ENCODE results near the gene MAT1A. TPM values are rescaled to one million over a fixed set of nuclear protein-coding genes. Genes with fewer than 3 reads are reported as not detected.

The MAT1A gene
- total and polyA plus RNA-seq, 10 donors: 0.05 to 0.76 TPM; not detected in 8

DNA sequence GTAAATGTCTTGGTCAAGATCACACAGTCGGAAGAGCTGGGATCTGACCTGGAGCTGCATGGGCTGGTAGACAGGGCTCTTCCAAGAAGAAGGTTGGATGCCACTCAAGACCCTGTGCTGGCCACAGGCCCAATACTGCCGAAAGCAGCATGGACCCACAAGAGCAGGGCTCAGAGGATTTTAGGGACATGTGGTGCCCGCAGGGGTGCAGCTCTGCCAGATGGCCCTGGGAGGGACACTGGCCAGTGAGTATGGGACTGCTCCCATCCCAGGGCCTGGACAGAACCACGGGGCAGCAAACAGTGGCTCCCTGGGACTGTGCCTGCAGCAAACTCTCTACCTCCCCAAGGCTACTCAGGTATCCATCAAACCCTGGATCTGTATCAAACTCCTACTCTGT is 12.4 kb downstream of the MAT1A start:
- TF ChIP-seq POLR2AphosphoS5 (IDR thresholded peaks at IDR 0.05): no peak
- TF ChIP-seq, protein P1, sequence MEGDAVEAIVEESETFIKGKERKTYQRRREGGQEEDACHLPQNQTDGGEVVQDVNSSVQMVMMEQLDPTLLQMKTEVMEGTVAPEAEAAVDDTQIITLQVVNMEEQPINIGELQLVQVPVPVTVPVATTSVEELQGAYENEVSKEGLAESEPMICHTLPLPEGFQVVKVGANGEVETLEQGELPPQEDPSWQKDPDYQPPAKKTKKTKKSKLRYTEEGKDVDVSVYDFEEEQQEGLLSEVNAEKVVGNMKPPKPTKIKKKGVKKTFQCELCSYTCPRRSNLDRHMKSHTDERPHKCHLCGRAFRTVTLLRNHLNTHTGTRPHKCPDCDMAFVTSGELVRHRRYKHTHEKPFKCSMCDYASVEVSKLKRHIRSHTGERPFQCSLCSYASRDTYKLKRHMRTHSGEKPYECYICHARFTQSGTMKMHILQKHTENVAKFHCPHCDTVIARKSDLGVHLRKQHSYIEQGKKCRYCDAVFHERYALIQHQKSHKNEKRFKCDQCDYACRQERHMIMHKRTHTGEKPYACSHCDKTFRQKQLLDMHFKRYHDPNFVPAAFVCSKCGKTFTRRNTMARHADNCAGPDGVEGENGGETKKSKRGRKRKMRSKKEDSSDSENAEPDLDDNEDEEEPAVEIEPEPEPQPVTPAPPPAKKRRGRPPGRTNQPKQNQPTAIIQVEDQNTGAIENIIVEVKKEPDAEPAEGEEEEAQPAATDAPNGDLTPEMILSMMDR (IDR thresholded peaks at IDR 0.05 in 8 of 11, conservative IDR thresholded peaks at IDR 0.05 in 3 of 11): no peak
- TF ChIP-seq POLR2A (IDR thresholded peaks at IDR 0.05): no peak
- no peak for DNase-seq
- Histone ChIP-seq H3K27me3 (replicated peaks in 1 of 7) (no peaks in the 10 kb centered on the region), H3K36me3 (no peaks in the 10 kb centered on the region), H3K4me3 (no peak overlapping the region), H3K4me1 (no peaks in the 10 kb centered on the region), H3K9me3 (no peaks in the 10 kb centered on the region), H3K27ac (no peak overlapping the region)
- 89 to 100% (median 93%) methylated on average over 3 to 4 of the region's 4 CpGs for WGBS, 5 donors
- intact Hi-C loops (cut with DNase I; ENCODE audit: low total_unique reads): no loop called here

DNA sequence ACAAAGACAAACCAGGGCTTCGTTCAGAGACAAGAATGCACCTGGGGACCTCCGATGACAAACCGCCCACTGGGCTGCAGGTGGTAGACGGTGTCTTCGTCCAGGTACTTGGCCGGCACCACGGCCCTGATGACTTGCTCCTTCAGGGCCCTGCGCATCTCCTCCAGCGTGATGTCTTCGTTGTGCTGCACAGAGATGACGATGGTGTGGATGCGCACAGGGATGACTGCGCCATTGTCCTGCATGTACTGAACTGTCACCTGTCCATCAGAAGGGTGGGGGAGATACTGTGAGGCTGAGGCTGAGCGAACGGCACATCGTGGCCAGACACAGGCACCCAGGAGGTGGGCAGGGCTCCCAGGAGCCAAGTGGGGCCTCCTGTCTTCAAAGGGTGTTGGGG is 13.1 kb downstream of the MAT1A start:
- intact Hi-C loops (cut with DNase I; ENCODE audit: low total_unique reads): no loop called here
- Histone ChIP-seq H3K27me3 (replicated peaks in 1 of 7) (peaks cover 0 to 3% (median 0%) of the 10 kb centered on the region in 7 donors), H3K4me3 (no peak overlapping the region), H3K9me3 (no peaks in the 10 kb centered on the region), H3K27ac (no peak overlapping the region), H3K4me1 (no peaks in the 10 kb centered on the region), H3K36me3 (no peaks in the 10 kb centered on the region)
- DNase-seq: no peak
- TF ChIP-seq POLR2AphosphoS5 (IDR thresholded peaks at IDR 0.05) (no peak), POLR2A (IDR thresholded peaks at IDR 0.05) (no peak)
- TF ChIP-seq, protein P1 (IDR thresholded peaks at IDR 0.05 in 8 of 11, conservative IDR thresholded peaks at IDR 0.05 in 3 of 11): no peak
- 40 to 94% (median 90%) methylated on average over 1 to 16 of the region's 16 CpGs for WGBS, 5 donors

DNA sequence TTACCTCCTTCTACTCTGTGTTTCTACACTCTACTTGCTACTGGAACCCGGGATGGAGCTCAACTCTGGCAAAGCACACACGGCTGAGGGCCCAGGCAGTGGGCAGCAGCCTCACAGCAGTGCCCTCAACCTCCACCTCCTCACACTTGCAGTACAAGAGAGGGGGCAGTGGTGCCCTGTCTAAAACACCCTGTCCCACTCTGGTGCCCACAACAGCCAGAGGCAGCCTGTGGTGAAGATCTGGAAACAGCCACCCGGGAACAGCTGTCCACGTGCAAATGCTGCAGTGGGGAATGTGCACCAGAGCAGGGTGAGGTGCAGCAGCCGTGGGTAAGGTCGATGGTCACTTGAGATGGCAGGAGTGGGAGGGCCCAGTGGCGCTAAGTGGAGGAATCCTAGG is 13.7 kb downstream of the MAT1A start:
- Histone ChIP-seq H3K27me3 (replicated peaks in 1 of 7) (peaks cover 0 to 5% (median 0%) of the 10 kb centered on the region in 7 donors), H3K27ac (no peak overlapping the region), H3K36me3 (no peaks in the 10 kb centered on the region), H3K4me1 (no peaks in the 10 kb centered on the region), H3K4me3 (no peak overlapping the region), H3K9me3 (no peaks in the 10 kb centered on the region)
- TF ChIP-seq POLR2AphosphoS5 (IDR thresholded peaks at IDR 0.05) (no peak), POLR2A (IDR thresholded peaks at IDR 0.05) (no peak)
- TF ChIP-seq, protein P1 (IDR thresholded peaks at IDR 0.05 in 8 of 11, conservative IDR thresholded peaks at IDR 0.05 in 3 of 11): no peak
- intact Hi-C loops (cut with DNase I; ENCODE audit: low total_unique reads): no loop called here
- WGBS, 5 donors: 76 to 91% (median 84%) methylated on average over 7 of the region's 7 CpGs
- no peak for DNase-seq

DNA sequence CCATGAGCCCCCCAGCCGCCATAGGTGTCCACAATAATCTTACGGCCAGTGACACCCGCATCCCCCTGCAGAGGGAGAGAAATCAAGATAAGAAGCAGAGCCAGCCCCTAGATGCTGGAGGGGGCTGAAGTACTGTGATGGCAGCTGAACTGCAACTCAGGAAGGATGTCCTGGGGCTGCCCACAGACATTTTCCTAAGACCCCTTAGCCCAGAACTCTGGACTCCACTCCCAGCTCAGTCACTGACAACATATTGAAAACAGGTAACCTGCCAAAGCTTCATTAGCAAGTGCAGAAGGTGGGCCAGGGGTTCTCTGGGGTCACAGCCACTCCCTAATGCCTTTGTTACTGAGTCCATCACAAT is 14.3 kb downstream of the MAT1A start:
- no peak overlapping the region for H3K27ac ChIP-seq

More for the DNA sequence above, 14.3 kb downstream of the MAT1A start:
- DNase-seq: no peak
- intact Hi-C loops (cut with DNase I; ENCODE audit: low total_unique reads): no loop called here
- Histone ChIP-seq H3K36me3 (no peaks in the 10 kb centered on the region), H3K4me3 (no peak overlapping the region), H3K9me3 (no peaks in the 10 kb centered on the region), H3K27me3 (replicated peaks in 1 of 7) (peaks cover 0 to 5% (median 0%) of the 10 kb centered on the region in 7 donors), H3K4me1 (no peaks in the 10 kb centered on the region)
- WGBS, 5 donors: 95 to 100% (median 98%) methylated on average over 3 of the region's 3 CpGs
- TF ChIP-seq POLR2A (IDR thresholded peaks at IDR 0.05) (no peak), POLR2AphosphoS5 (IDR thresholded peaks at IDR 0.05) (no peak)
- TF ChIP-seq, protein P1 (IDR thresholded peaks at IDR 0.05 in 8 of 11, conservative IDR thresholded peaks at IDR 0.05 in 3 of 11): no peak
